NCI-H1694 (cell line): ENCODE measurements around the gene TSR3.

Experiments used
- DNase-seq: peaks from one replicate; lab custom pipeline; 2025; lab: John Stamatoyannopoulos, UW

The TSR3 gene

GRCh38 chr16:1377406-1378010 lies 25.8 kb upstream of the TSR3 start:
- DNase-seq, result no peak

- no peak for DNase-seq
Observed at GRCh38 chr16:1375741-1376410, 24.2 kb upstream of the TSR3 start.

- no peak for DNase-seq
Observed at GRCh38 chr16:1375298-1375640, 23.6 kb upstream of the TSR3 start.

GRCh38 chr16:1374418-1375297 lies 23.0 kb upstream of the TSR3 start:
- no peak for DNase-seq

GRCh38 chr16:1372292-1372950 lies 20.7 kb upstream of the TSR3 start:
- DNase-seq, result no peak

GRCh38 chr16:1371054-1371978 lies 19.6 kb upstream of the TSR3 start:
- no peak for DNase-seq

- DNase-seq, result no peak
Observed at GRCh38 chr16:1367486-1368174, 16.0 kb upstream of the TSR3 start.

- DNase-seq, result no peak
Observed at GRCh38 chr16:1366712-1367299, 15.1 kb upstream of the TSR3 start.

- DNase-seq, result no peak
Observed at GRCh38 chr16:1366060-1366711, 14.5 kb upstream of the TSR3 start.

GRCh38 chr16:1364510-1364909 lies 12.8 kb upstream of the TSR3 start:
- no peak for DNase-seq

GRCh38 chr16:1363501-1364041 lies 11.9 kb upstream of the TSR3 start:
- DNase-seq, result peak; percentile 14

- DNase-seq, result no peak
Observed at GRCh38 chr16:1362807-1363206, 11.1 kb upstream of the TSR3 start.

GRCh38 chr16:1361685-1362360 lies 10.1 kb upstream of the TSR3 start:
- DNase-seq, result no peak

GRCh38 chr16:1357906-1358566 lies 6.4 kb upstream of the TSR3 start:
- DNase-seq, result no peak

- DNase-seq, result no peak
Observed at GRCh38 chr16:1356061-1356900, 4.6 kb upstream of the TSR3 start.

- no peak for DNase-seq
Observed at GRCh38 chr16:1355591-1355990, 3.9 kb upstream of the TSR3 start.

GRCh38 chr16:1354815-1355540 lies 3.3 kb upstream of the TSR3 start:
- DNase-seq, result no peak
